ENCODE results near the gene CELF4.

GRCh38 chr18:37303009-37303408 lies 262.6 kb downstream of the CELF4 start:
- TF ChIP-seq POLR2AphosphoS5 (IDR thresholded peaks at IDR 0.05; ENCODE audit: borderline replicate concordance, low read depth, low read length) (no peak), EZH2 (IDR thresholded peaks at IDR 0.05) (no peak), FOXP2 (optimal IDR thresholded peaks at IDR 0.05; ENCODE audit: control extremely low read depth, extremely low read length, insufficient read depth) (no peak)

Data from SK-N-MC (cell line).